Activated CD8-positive, alpha-beta memory T cell treated with anti-CD3 and anti-CD28 coated beads, Interleukin-2, amount 50 U/mL, for 1 hour (primary cell): Measurements from ENCODE around the gene FAM222B.
A peak's percentile ranks its signal among the peaks of the same experiment; 100 is the strongest.
"Not testable (repeated sequence)": the region's sequence is repeated elsewhere in the genome, so short reads cannot be mapped to it uniquely, and the experiment has no call there.

ENCODE experiments used
- DNase-seq: peaks from one replicate; pipeline ENCODE4 v3.0.0-alpha.2; 2020; ENCODE audit errors: extremely low read depth

Gene FAM222B

GRCh38 chr17:28726627-28727491 lies 115.7 kb downstream of the FAM222B start:
- peak; percentile 62 for DNase-seq

- no peak for DNase-seq
Observed at GRCh38 chr17:28726226-28726626, 116.4 kb downstream of the FAM222B start, which contains the start of gene TLCD1. TSS of gene TLCD1 (minus strand) at chr17:28726233. CDS start at chr17:28726097, 136 bp downstream.

- DNase-seq, result no peak
Observed at GRCh38 chr17:28725660-28726225, 116.8 kb downstream of the FAM222B start.

GRCh38 chr17:28725166-28725659 lies 117.4 kb downstream of the FAM222B start:
- DNase-seq, result no peak

- DNase-seq, result no peak
Observed at GRCh38 chr17:28724500-28725165, 118.0 kb downstream of the FAM222B start.

- not testable (repeated sequence) for DNase-seq
Observed at GRCh38 chr17:28723836-28724499, 118.6 kb downstream of the FAM222B start.

- no peak for DNase-seq
Observed at GRCh38 chr17:28723159-28723835, 119.3 kb downstream of the FAM222B start.

GRCh38 chr17:28722417-28723158 lies 120.0 kb downstream of the FAM222B start:
- no peak for DNase-seq

GRCh38 chr17:28720997-28721329 lies 121.6 kb downstream of the FAM222B start:
- DNase-seq, result not testable (repeated sequence)

GRCh38 chr17:28720247-28720996 lies 122.2 kb downstream of the FAM222B start:
- DNase-seq, result no peak

GRCh38 chr17:28719021-28719433 lies 123.6 kb downstream of the FAM222B start:
- no peak for DNase-seq

GRCh38 chr17:28718333-28719020 lies 124.1 kb downstream of the FAM222B start:
- no peak for DNase-seq

GRCh38 chr17:28717578-28718332 lies 124.8 kb downstream of the FAM222B start, which contains the start of gene RAB34:
TSS of gene RAB34 (minus strand) at chr17:28717868. CDS start at chr17:28717266, 602 bp downstream.
- DNase-seq, result no peak

GRCh38 chr17:28716740-28717577 lies 125.6 kb downstream of the FAM222B start:
- DNase-seq, result no peak

GRCh38 chr17:28715217-28715616 lies 127.4 kb downstream of the FAM222B start:
- no peak for DNase-seq

- DNase-seq, result no peak
Observed at GRCh38 chr17:28714281-28714680, 128.3 kb downstream of the FAM222B start.

GRCh38 chr17:28712705-28713415 lies 129.7 kb downstream of the FAM222B start:
- DNase-seq, result no peak
